PFSK-1 (cell line): ENCODE results near the gene MORN1.

Experiments used
- SIN3A ChIP-seq: IDR thresholded peaks from 2 replicates; pipeline ENCODE4 v1.6.1; 2012; ENCODE audit warnings: mild to moderate bottlenecking, low read length, moderate library complexity, borderline replicate concordance; ENCODE audit not compliant: insufficient read depth

MORN1 gene

GRCh38 chr1:2271841-2272655 lies 119.3 kb downstream of the MORN1 start:
- no peak for TF ChIP-seq SIN3A
